ENCODE data around the gene CTNND2.

The CTNND2 gene

GRCh38 chr5:11252523-11252922 is 651.7 kb downstream of the CTNND2 start:
- Histone ChIP-seq H3K27me3 (ENCODE audit: control insufficient read depth, insufficient read depth, low read length) (no peaks in the 10 kb centered on the region), H3K4me1 (ENCODE audit: control insufficient read depth, insufficient read depth, low read length) (no peaks in the 10 kb centered on the region), H3K9me3 (ENCODE audit: control insufficient read depth, insufficient read depth, low read length) (no peaks in the 10 kb centered on the region), H3K4me3 (ENCODE audit: low read depth, low read length) (no peak overlapping the region), H3K36me3 (ENCODE audit: control insufficient read depth, insufficient read depth, low read length) (no peaks in the 10 kb centered on the region), H3K9ac (ENCODE audit: low read depth, low read length) (no peak overlapping the region)

- H3K27me3 ChIP-seq (ENCODE audit: control insufficient read depth, insufficient read depth, low read length), result no peaks in the 10 kb centered on the region
- no peak overlapping the region for H3K4me3 ChIP-seq (ENCODE audit: low read depth, low read length)
- H3K9ac ChIP-seq (ENCODE audit: low read depth, low read length), result no peak overlapping the region
- H3K4me1 ChIP-seq (ENCODE audit: control insufficient read depth, insufficient read depth, low read length), result no peaks in the 10 kb centered on the region
- no peaks in the 10 kb centered on the region for H3K9me3 ChIP-seq (ENCODE audit: control insufficient read depth, insufficient read depth, low read length)
- H3K36me3 ChIP-seq (ENCODE audit: control insufficient read depth, insufficient read depth, low read length), result no peaks in the 10 kb centered on the region
Measured at GRCh38 chr5:11252075-11252474, 652.2 kb downstream of the CTNND2 start.

- Histone ChIP-seq H3K4me3 (ENCODE audit: low read depth, low read length) (no peak overlapping the region), H3K9me3 (ENCODE audit: control insufficient read depth, insufficient read depth, low read length) (no peaks in the 10 kb centered on the region), H3K27me3 (ENCODE audit: control insufficient read depth, insufficient read depth, low read length) (no peaks in the 10 kb centered on the region), H3K9ac (ENCODE audit: low read depth, low read length) (no peak overlapping the region), H3K4me1 (ENCODE audit: control insufficient read depth, insufficient read depth, low read length) (no peaks in the 10 kb centered on the region), H3K36me3 (ENCODE audit: control insufficient read depth, insufficient read depth, low read length) (no peaks in the 10 kb centered on the region)
Measured at GRCh38 chr5:11251247-11251646, 653.0 kb downstream of the CTNND2 start.

GRCh38 chr5:11248966-11249365 is 655.3 kb downstream of the CTNND2 start:
- Histone ChIP-seq H3K4me3 (ENCODE audit: low read depth, low read length) (no peak overlapping the region), H3K36me3 (ENCODE audit: control insufficient read depth, insufficient read depth, low read length) (no peaks in the 10 kb centered on the region), H3K27me3 (ENCODE audit: control insufficient read depth, insufficient read depth, low read length) (no peaks in the 10 kb centered on the region), H3K9ac (ENCODE audit: low read depth, low read length) (no peak overlapping the region), H3K4me1 (ENCODE audit: control insufficient read depth, insufficient read depth, low read length) (peaks cover under 1% of the 10 kb centered on the region), H3K9me3 (ENCODE audit: control insufficient read depth, insufficient read depth, low read length) (no peaks in the 10 kb centered on the region)

GRCh38 chr5:11247224-11247623 is 657.0 kb downstream of the CTNND2 start:
- H3K4me3 ChIP-seq (ENCODE audit: low read depth, low read length), result no peak overlapping the region
- H3K36me3 ChIP-seq (ENCODE audit: control insufficient read depth, insufficient read depth, low read length), result no peaks in the 10 kb centered on the region
- no peaks in the 10 kb centered on the region for H3K27me3 ChIP-seq (ENCODE audit: control insufficient read depth, insufficient read depth, low read length)
- peaks cover 9% of the 10 kb centered on the region for H3K4me1 ChIP-seq (ENCODE audit: control insufficient read depth, insufficient read depth, low read length)
- H3K9me3 ChIP-seq (ENCODE audit: control insufficient read depth, insufficient read depth, low read length), result no peaks in the 10 kb centered on the region
- no peak overlapping the region for H3K9ac ChIP-seq (ENCODE audit: low read depth, low read length)

- Histone ChIP-seq H3K36me3 (ENCODE audit: control insufficient read depth, insufficient read depth, low read length) (no peaks in the 10 kb centered on the region), H3K9me3 (ENCODE audit: control insufficient read depth, insufficient read depth, low read length) (no peaks in the 10 kb centered on the region), H3K4me3 (ENCODE audit: low read depth, low read length) (no peak overlapping the region), H3K27me3 (ENCODE audit: control insufficient read depth, insufficient read depth, low read length) (no peaks in the 10 kb centered on the region), H3K9ac (ENCODE audit: low read depth, low read length) (no peak overlapping the region), H3K4me1 (ENCODE audit: control insufficient read depth, insufficient read depth, low read length) (peaks cover 9% of the 10 kb centered on the region)
Measured at GRCh38 chr5:11240293-11241190, 663.7 kb downstream of the CTNND2 start.

GRCh38 chr5:11239261-11240015 is 664.8 kb downstream of the CTNND2 start:
- peaks cover 9% of the 10 kb centered on the region for H3K4me1 ChIP-seq (ENCODE audit: control insufficient read depth, insufficient read depth, low read length)
- no peaks in the 10 kb centered on the region for H3K27me3 ChIP-seq (ENCODE audit: control insufficient read depth, insufficient read depth, low read length)
- H3K9ac ChIP-seq (ENCODE audit: low read depth, low read length), result no peak overlapping the region
- no peak overlapping the region for H3K4me3 ChIP-seq (ENCODE audit: low read depth, low read length)
- H3K36me3 ChIP-seq (ENCODE audit: control insufficient read depth, insufficient read depth, low read length), result no peaks in the 10 kb centered on the region
- no peaks in the 10 kb centered on the region for H3K9me3 ChIP-seq (ENCODE audit: control insufficient read depth, insufficient read depth, low read length)

- no peaks in the 10 kb centered on the region for H3K36me3 ChIP-seq (ENCODE audit: control insufficient read depth, insufficient read depth, low read length)
- no peaks in the 10 kb centered on the region for H3K9me3 ChIP-seq (ENCODE audit: control insufficient read depth, insufficient read depth, low read length)
- H3K27me3 ChIP-seq (ENCODE audit: control insufficient read depth, insufficient read depth, low read length), result no peaks in the 10 kb centered on the region
- H3K4me1 ChIP-seq (ENCODE audit: control insufficient read depth, insufficient read depth, low read length), result no peaks in the 10 kb centered on the region
- no peak overlapping the region for H3K4me3 ChIP-seq (ENCODE audit: low read depth, low read length)
- no peak overlapping the region for H3K9ac ChIP-seq (ENCODE audit: low read depth, low read length)
Measured at GRCh38 chr5:11234501-11234911, 669.7 kb downstream of the CTNND2 start.

- Histone ChIP-seq H3K36me3 (ENCODE audit: control insufficient read depth, insufficient read depth, low read length) (no peaks in the 10 kb centered on the region), H3K4me3 (ENCODE audit: low read depth, low read length) (no peak overlapping the region), H3K9ac (ENCODE audit: low read depth, low read length) (no peak overlapping the region), H3K9me3 (ENCODE audit: control insufficient read depth, insufficient read depth, low read length) (no peaks in the 10 kb centered on the region), H3K4me1 (ENCODE audit: control insufficient read depth, insufficient read depth, low read length) (no peaks in the 10 kb centered on the region), H3K27me3 (ENCODE audit: control insufficient read depth, insufficient read depth, low read length) (no peaks in the 10 kb centered on the region)
Measured at GRCh38 chr5:11230890-11231289, 673.4 kb downstream of the CTNND2 start.

GRCh38 chr5:11227064-11227463 is 677.2 kb downstream of the CTNND2 start:
- H3K4me1 ChIP-seq (ENCODE audit: control insufficient read depth, insufficient read depth, low read length), result no peaks in the 10 kb centered on the region
- H3K9ac ChIP-seq (ENCODE audit: low read depth, low read length), result no peak overlapping the region
- no peak overlapping the region for H3K4me3 ChIP-seq (ENCODE audit: low read depth, low read length)
- H3K36me3 ChIP-seq (ENCODE audit: control insufficient read depth, insufficient read depth, low read length), result no peaks in the 10 kb centered on the region
- H3K9me3 ChIP-seq (ENCODE audit: control insufficient read depth, insufficient read depth, low read length), result no peaks in the 10 kb centered on the region
- no peaks in the 10 kb centered on the region for H3K27me3 ChIP-seq (ENCODE audit: control insufficient read depth, insufficient read depth, low read length)

- Histone ChIP-seq H3K36me3 (ENCODE audit: control insufficient read depth, insufficient read depth, low read length) (no peaks in the 10 kb centered on the region), H3K4me3 (ENCODE audit: low read depth, low read length) (no peak overlapping the region), H3K9ac (ENCODE audit: low read depth, low read length) (no peak overlapping the region), H3K4me1 (ENCODE audit: control insufficient read depth, insufficient read depth, low read length) (no peaks in the 10 kb centered on the region), H3K27me3 (ENCODE audit: control insufficient read depth, insufficient read depth, low read length) (no peaks in the 10 kb centered on the region), H3K9me3 (ENCODE audit: control insufficient read depth, insufficient read depth, low read length) (no peaks in the 10 kb centered on the region)
Measured at GRCh38 chr5:11224436-11225187, 679.6 kb downstream of the CTNND2 start.
